SK-N-MC (cell line): ENCODE results near the gene HASPIN.

Experiments
- EZH2 ChIP-seq: fragments of 200-600 bp; sonication (generic); IDR thresholded peaks from one replicate; pipeline ENCODE4 v1.6.1; 2017; ENCODE audit warnings: antibody characterized with exemption
- FOXP2 ChIP-seq: optimal IDR thresholded peaks from 2 replicates; pipeline ENCODE3; 2011; ENCODE audit warnings: mild to moderate bottlenecking, moderate library complexity; ENCODE audit not compliant: insufficient read depth; ENCODE audit errors: extremely low read length, control extremely low read depth
- POLR2AphosphoS5 ChIP-seq: IDR thresholded peaks from 2 replicates; pipeline ENCODE4 v1.6.1; 2012; ENCODE audit warnings: mild to moderate bottlenecking, low read depth, low read length, borderline replicate concordance

DNA sequence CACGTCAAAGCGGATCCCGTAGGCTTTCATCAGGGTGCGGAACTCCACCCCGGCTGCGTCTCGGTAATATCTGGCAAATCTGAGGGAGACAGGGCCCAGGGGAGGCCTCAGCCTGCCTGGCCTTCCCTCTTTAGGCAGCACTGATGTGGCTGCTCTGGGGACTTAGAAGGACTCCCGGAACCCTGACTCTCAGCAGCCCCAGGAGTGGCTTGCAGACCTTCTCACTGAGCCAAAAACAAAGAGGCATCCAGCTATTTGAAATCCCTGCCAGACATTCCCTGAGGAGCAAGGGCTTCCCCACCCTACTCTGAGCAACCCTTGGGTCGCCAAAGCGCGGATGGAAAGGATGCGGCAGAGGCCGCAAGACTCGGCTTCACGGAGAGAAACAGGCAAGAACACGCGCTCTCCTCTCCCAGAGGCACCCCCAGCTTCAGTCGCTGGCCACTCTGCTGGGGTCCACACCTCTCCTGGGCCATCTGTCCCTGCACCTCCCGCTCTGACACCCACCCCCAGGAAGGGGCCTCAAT is 35.6 kb upstream of the HASPIN start:
- TF ChIP-seq EZH2: no peak
- TF ChIP-seq POLR2AphosphoS5: no peak
- TF ChIP-seq FOXP2: no peak
